GM12891 (cell line): ENCODE measurements around the gene GIMAP8.

Source experiments
- POLR2A ChIP-seq: IDR thresholded peaks from 2 replicates; pipeline ENCODE4 v1.6.1; 2011; ENCODE audit warnings: low read depth, low read length, control low read depth
- POLR2AphosphoS5 ChIP-seq: IDR thresholded peaks from 2 replicates; pipeline ENCODE4 v1.6.1; 2011; ENCODE audit warnings: low read depth, low read length, control low read depth

DNA sequence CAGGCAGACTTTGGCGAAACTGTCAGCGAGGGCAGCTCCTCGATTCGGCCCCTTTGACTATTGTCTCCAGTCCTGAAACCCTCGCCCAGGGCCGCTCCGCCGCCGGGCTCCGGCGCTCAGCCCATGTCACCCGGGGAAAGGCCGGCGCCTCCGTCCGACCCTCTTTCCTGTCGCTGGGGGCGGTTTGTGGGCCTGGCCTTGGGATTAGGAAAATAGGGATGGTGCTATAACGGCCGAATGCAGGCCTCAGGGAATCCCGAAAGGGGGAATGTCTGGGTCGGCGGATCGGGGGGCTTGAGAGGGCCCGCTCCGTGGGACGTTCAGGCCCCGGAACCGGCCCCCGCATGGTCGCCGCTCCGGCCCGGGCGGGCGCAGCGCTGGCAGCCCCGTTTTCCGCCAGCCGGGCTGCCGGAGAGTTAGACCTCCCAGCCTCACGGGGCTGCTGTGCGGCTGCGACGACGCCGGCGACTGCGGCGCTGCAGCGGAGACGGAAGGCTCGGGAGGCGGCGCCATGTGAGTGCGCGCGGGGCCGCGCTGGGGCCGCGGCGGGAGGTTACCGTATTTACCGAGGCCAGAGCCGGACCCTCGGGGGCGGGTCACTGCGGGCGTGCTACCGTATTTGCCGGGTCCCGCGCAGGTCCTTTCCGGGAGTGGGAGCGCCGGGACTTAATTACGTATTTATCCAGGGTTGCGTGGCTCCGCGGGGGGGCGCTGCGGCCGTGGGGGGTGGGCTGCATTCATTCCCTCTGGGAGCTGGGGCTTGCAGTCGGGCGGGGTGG, 45.4 kb upstream of the GIMAP8 start:
- TF ChIP-seq POLR2A = peak; percentile 74
- TF ChIP-seq POLR2AphosphoS5 = peak; percentile 32; the same call in 1 of the 2 replicates
